GM18508 (cell line): ENCODE results near the gene KDM2B.

Source experiments
- ATAC-seq: cut with Tn5 transposase; IDR thresholded peaks from one replicate; pipeline ENCODE4 v1.9.1; 2021; ENCODE audit warnings: moderate number of reproducible peaks; ENCODE audit not compliant: insufficient read depth, unreplicated experiment

Gene KDM2B

DNA sequence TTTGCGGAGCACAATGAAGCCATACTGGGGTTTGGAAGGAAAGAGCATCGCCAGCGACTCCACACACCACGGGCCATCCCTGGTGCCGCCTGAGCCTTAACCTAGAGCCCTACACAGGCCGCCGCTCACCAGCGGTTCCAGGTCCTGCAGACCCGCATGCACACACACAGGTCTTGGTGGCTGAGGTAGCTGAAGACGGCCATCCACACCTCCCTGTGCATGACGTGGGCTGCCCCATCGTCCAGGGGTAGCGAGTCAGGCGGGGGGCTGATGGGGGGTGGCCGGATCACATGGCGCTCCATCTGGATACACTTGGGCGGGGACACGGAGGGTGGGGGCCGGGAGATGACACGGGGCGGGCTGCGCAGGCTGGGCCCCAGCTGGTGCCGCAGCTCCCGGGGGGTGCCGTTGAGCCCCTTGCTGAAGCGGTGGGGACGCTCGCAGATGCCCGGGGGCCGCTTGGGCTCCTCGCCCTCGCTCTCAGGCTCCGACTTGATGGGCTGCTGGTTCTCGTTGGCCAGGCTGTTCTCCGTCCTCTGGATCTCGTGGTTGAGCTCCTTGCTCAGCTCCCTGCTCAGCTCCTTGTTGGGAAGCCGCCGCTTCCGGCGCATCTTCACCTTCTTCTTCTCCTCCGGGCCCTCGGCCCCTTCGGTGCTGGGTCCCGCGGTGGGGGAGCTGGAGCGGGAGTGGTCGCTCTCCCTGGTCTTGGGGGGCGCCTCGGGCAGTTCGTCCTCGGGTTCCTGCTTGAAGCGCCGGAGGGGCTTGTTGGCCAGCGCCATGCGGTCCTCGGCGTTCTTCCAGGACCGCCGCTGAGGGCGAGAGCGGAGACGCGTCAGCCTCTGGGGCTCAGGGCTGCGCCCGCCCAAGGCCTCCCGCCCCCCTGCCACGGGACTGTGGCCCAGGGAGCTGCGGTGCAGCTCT is 138.5 kb downstream of the KDM2B start:
- ATAC-seq, result no peak

DNA sequence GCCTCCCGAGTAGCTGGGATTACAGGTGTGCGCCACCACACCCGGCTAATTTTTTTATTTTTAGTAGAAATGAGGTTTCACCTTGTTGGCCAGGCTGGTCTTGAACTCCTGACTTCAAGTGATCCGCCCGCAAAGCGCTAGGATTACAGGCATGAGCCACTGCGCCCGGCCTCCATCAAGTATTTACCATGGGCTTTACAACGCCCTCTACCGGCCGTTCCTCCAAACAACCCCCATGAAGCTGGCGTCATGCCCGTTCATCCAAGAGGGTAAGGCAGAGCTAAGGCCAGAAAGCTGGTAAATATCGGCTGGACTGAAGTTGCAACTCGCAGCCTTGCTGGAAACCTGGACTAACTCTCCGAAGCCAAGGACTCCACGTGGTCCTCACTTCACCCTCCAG is 139.3 kb downstream of the KDM2B start:
- ATAC-seq, result no peak

DNA sequence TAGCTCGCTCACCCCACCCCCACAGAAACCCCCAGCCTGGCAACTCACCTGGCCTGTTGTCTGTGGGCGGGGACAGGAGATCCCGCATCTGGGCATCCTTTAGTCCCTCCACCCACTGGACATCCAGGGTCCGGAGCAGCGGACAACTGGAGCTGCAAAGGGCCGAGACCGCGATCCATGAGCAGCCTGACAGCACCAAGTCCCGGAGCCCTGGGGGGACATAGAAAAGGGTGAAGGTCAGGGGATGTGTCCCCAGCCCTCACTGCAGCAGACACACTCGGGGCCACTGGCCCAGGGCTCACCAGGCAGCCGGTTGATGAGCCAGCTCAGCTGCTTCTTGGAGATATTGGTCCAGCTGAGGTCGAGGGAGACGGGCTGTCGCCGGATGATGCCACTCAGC is 140.1 kb downstream of the KDM2B start:
- ATAC-seq, result no peak

DNA sequence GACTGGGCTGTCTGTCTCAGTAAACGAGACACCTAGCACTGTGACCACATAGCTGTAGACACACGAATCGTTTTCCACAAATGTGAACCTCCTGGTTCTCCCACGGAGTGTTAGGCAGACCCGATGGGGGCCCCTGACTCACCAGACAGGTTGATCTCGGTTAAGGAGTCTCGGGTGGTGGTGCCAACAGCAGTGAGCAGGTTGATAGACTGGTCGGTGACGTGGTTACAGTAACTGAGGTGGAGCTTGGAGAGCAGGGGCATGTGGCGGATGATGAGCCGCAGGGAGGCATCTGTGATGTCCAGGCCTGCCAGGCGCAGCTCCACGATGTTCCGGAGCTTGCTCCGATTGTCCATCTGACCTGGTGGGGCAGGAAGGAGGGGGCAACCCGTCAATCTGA is 141.1 kb downstream of the KDM2B start:
- no peak for ATAC-seq

DNA sequence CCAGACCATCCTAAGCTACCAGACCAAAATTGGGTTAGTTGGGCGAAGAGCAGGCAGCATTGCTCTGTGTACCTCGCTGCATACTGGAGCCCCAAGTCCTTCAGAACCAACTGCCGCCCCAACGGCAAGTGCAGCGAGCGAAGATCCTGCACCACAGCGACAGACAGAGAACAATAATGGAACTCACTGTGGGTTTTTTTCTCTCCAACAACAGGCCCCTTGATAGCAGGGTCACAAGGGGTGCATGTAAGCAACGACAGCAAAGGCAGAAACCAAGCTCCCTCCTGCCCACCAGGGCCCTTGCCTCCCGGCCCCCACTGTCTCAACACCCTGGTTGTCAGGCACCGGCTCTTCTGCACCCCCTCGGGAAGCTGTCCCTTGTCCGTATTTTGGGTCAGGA is 141.9 kb downstream of the KDM2B start:
- ATAC-seq, result no peak

DNA sequence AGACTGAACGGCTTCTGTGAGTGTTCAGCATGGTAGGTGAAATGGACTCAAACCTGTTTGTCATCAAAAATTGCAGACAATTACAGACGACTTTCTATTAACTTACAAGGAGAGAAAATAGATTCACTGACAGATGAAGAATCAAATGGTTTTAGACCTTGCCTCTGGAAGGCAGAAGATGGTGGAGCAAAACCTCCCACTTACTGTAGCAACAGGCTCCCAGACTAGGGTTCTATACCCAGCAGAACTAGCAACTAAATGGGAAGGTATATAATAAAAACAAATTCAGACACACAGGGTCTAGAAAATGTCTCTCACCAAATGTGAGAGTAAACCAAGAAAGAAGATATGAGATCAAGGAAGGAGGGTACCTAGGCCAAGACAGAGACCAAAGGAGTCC is 144.1 kb downstream of the KDM2B start:
- ATAC-seq, result no peak

DNA sequence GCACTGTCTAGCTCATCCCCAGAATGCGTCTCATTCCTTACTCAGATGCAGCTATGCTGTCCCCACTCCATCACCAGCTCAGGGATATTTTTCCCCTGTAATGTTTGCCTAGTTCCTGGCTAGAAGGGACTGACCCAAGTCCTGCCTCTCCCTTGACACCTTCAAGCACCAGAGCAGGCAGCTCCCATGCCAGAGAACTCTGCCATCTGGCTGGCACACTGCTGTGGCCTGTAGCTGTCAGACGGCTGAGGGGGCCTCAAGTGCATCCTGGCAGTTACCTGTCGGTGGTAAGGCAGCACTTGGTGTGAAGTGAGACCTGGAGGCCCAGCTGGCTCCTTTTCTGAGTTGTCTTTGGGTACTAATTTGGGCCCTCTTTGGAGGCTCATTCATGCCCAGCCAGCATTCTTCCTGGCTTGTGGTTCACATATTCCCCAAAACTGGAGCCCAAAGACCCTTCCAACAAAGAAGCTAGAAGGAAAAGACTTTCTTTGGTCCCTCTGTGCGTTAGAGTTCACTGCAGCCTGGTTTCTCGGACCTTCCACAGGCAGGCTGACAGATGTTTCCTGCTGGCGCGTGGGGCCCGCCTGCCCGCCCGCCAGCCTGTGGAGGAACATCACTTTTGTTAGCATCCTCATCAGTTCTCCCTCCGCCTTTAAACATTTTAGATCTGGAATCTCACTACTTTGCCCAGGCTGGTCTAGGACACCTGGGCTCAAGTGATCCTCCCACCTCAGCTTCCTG is 147.9 kb downstream of the KDM2B start:
- no peak for ATAC-seq

DNA sequence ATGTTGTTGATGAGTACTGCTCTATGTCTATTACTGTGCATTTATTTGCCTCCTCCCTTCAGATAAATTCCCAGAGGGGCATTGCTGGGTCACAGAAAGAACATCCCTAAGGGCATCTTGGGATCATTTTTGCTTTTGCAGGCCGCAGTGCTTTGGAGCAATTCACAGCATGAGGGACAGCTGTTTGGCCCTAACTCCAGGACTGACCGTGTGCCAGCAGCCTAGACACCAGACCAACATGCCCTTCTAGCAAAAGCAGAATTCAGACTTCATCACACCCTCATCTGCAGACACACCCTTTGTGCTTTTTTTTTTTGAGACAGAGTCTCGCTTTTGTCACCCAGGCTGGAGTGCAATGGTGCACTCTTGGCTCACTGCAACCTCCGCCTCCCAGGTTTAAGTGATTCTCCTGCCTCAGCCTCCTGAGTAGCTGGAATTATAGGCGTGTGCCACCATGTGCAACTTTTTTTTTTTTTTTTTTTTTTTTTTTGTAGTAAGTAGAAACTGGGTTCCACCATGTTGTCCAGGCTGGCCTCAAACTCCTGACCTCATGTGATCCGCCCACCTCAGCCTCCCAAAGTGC is 149.9 kb downstream of the KDM2B start:
- no peak for ATAC-seq

DNA sequence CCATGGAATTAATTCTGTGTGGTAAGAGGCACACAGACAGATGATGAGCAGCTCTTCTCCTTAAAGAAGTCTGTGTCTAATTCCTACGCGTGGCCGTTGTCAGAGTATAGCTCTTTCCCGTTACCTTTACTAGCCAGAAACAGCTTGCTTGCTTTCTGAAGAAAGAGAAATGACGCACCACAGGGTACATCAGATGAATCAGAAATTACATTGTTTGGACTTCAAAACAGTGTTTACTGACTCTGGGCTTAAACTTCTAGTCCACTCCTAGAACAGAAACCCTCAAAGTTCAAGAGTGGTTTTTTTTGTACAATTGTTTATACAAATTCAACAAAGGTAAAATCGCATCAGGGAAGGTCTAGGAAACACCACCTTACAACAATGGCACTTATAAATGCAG is 151.9 kb downstream of the KDM2B start:
- no peak for ATAC-seq

DNA sequence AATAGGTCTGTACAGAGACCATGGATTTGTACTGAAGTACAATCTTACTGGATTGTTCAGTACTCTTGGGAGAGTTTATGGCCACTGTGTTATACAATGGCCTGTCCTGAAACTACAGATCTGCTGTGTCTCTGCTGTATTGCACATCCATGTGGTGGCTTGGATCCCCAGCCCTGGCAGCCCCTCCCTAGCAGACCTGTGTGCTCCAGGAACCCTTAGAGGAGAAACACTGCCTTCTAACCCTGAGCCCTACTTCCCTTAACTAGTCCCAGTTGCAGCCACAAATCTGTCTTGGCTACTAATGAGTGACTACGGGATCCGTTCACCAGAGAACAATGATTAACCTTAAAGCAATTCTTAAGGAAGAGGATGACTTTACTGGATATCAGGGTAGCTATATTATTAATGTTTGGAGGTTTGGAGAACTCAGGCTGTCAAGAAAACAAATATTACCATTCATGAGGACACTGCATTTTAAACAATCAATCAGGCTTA is 153.2 kb downstream of the KDM2B start:
- no peak for ATAC-seq

DNA sequence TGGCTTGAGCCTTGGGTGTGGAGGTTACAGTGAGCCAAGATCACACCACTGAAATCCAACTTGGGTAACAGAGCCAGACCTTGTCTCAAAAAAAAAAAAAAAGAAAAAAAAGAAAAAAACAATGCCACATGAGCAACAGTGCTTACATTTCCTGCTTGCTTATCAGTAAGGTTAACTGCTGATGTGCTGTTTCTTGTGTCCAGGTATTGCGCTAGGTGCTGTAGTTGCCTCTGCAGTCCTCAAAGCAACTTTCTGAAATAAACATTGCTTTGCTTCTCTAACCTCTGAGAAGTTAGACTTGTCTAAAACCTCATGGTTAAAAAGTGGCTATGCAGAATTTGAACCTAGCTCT is 156.2 kb downstream of the KDM2B start:
- ATAC-seq, result no peak

DNA sequence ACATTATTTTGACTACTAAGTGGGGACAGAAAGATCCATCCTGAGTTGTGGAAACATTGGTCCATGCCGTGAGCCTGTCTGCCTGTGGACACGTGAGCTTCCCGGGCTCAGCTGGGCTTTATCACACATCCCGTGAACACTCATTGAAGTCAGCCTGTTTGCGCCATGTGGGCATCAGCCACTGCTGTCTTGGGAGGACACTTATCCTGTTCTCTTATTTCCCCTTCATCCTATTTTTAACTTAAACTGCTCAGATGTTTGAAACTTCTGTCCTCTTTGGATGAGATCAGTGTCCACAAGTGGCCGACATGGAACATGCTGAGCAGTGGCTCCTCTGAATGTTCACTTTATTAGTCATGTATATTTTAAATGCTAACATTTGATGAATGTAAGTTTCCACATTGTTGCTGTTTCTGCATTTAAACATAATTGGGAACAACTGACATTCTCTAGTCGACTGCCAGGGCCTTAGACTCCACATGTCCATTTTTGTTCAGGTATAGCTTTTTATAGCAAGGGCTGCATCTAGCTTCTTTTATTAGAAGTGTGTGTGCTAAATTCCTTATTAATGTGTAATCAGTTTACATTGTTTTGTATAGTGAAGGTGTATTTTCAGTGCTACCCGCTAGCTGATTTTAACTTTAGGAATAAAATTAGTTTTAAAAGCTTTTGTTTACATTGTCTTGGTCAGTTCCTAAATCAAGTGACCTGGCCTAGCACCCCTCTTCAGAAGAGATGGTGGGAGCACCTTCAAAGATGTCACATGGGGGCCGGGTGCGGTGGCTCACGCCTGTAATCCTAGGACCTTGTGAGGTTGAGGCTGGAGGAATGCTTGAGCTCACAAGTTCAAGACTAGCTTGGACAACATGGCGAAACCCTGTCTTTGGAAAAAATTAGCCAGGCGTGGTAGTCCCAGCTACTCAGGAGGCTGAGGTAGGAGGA is 156.9 kb downstream of the KDM2B start:
- no peak for ATAC-seq

DNA sequence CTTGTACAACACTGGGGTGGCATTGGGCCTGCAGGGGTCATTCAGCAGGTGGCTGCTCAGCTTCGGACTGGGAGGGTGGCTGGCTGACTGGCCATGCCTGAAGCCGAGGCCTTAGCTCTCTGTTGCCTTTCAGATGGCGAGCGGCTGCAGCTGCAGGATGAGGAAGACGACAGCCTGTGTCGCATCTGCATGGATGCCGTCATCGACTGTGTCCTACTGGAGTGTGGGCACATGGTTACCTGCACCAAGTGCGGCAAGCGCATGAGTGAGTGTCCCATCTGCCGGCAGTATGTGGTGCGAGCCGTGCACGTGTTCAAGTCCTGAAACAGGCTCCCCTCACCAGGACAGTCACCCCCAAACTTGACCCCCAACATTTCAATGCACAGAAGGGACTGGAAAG is 157.6 kb downstream of the KDM2B start:
- no peak for ATAC-seq

DNA sequence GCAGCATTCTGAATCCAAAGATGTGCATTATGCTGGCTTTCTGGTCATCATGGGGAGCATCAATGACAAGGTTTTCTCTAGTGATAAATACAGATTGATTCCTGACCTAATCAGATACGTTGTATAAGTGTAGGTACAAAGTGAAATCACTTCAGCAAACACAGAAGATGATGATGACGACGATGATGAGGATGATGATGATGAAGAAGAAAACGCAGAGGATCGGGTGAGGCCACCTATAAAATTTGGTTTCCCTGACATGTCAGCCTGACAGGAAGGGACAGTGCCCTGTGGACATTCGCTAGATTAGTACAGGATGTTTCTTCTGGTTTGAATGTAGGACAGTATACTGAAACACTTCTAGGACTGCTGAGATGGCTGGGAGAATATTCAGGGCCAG is 160.7 kb downstream of the KDM2B start:
- no peak for ATAC-seq

DNA sequence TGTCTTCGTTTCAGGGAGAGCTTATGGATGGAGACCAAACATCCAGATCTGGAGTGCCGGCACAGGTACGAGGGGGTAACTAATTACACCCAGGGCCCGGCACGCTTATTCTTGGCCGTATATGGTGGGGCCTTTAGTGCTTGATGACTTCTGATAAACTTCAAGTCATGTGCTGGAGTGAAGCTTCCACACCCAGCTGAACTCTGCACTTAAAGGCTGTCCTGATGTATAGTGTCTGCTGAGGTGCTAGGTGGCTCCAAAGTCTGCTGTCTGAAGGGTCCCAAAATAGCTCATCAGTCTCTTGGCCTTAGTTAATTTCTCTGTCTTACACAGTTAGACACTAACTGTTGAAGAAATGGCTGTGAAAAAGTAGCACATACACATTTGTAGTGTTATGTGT is 163.0 kb downstream of the KDM2B start:
- ATAC-seq, result no peak

DNA sequence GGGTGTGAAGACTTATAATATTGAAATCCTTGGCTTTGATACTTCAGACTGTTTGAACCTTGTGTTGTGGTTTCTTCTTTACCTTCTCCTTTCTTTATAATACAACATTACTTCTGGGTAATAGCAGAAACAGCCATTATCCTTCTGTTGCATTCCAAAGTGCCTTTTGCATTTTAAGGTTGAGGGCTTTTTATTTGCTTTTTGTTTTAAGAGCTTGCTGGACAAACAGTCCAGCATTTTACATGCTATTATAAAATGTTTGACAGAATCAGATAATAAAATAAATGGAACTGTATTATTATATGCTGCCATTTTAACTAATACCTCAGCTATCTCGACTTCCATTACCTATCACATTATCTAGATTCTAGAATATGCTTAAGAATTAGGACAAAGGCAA is 166.9 kb downstream of the KDM2B start:
- ATAC-seq, result no peak

DNA sequence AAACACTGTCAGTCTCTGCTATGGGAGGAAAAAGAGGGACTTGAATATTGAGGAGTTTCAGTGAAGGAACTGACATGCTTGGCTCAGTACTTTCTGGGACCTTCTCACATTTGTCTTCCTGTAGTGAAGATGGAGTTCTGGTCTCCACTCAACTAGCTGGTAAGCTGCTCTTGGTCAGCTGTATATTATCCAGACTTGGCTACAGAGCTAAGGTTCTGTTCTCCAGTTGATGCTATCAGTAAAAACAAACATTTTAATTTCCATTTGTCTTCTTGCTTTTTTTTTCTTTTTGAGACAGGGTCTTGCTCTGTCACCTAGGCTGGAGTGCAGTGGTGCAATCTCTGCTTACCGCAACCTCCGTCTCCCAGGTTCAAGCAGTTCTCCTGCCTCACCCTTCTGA is 175.6 kb downstream of the KDM2B start:
- no peak for ATAC-seq

DNA sequence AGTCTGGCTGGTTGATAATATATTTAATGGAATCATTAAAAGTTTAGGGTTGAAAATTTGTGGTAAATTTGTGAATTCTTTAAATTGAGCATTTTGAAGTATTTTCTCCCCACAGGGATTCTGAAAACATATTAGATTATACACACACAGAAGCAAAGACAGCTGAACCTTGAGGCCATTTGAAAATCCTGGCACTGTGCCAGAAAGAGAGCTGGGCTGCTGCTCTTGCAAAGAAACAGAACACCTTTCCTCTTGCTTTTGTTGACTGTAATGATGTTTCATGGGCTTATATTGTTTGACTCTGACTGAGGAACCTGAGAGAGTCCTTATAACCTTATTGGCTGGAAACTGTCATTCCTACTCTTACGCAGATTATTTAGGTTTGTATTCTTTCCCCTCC is 176.1 kb downstream of the KDM2B start:
- ATAC-seq, result no peak

DNA sequence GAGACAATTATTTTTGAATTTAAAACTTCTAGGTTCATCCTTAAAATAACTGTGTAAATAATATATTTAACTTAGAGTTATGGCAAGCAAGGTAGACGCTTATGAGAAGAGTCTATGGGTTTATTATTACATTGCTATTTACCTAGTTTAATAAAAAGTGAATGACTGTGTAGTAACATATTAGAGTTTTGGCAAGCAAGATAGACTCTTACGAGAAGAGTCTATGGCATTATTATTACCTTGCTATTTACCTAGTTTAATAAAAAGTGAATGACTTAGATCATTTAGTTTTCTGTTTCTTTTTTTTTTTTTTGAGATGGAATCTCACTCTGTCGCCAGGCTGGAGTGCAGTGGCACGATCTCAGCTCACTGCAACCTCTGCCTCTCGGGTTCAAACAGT is 177.1 kb downstream of the KDM2B start:
- ATAC-seq, result no peak
